ENCODE data around the gene ZNF569. TPM values are rescaled to one million over a fixed set of nuclear protein-coding genes. Genes with fewer than 3 reads are reported as not detected.

Gene ZNF569
- total and polyA plus RNA-seq, 2 donors (not counting 3 experiments of a cell fraction or from before 2014, with no cell fraction given) = 0.86 to 4.4 TPM

- no peak for TF ChIP-seq EZH2 (IDR thresholded peaks at IDR 0.05; ENCODE audit: borderline replicate concordance, low read depth, low read length, severe bottlenecking)
- no peak for TF ChIP-seq MAX (IDR thresholded peaks at IDR 0.05; ENCODE audit: insufficient read depth, insufficient read length)
- TF ChIP-seq GATA2 (IDR thresholded peaks at IDR 0.05; ENCODE audit: insufficient read depth, insufficient read length, low read depth, low read length) = no peak
- no peak for TF ChIP-seq JUN (IDR thresholded peaks at IDR 0.05; ENCODE audit: borderline replicate concordance, insufficient read depth, insufficient read length, low read depth)
- TF ChIP-seq MYC (IDR thresholded peaks at IDR 0.05; ENCODE audit: low read depth, low read length) = no peak
- TF ChIP-seq FOS (IDR thresholded peaks at IDR 0.05; ENCODE audit: borderline replicate concordance, insufficient read depth, low read length) = no peak
- no peak for TF ChIP-seq CTCF (IDR thresholded peaks at IDR 0.05; ENCODE audit: extremely low read depth in 1 of 2, insufficient read depth in 1 of 2, low read depth in 1 of 2, low read length in 2 of 2)
- peak within 1 kb of the TSS; percentile 65 for H3K4me2 ChIP-seq (ENCODE audit: insufficient read depth, low read length)
- no peaks in the 10 kb centered on the region for H3K4me1 ChIP-seq (ENCODE audit: control insufficient read depth, extremely low read depth, insufficient read depth, low read length)
- H3K9me3 ChIP-seq (replicated peaks; ENCODE audit: control insufficient read depth, insufficient read depth, low read length) = no peaks in the 10 kb centered on the region
- dilution Hi-C loops (cut with MboI; ENCODE audit: extremely low pct_ligation_motif_present, low sequenced_read_pairs) = no loop called here
- DNase-seq (ENCODE audit: low read depth, low spot score) (peak; percentile 28), FAIRE-seq (no peak)
- BruUV-seq (replicated peaks) = TSS peak; percentile 87
- H2AFZ ChIP-seq (ENCODE audit: low read depth, low read length) = peak within 1 kb of the TSS; percentile 82
- H3K27ac ChIP-seq (ENCODE audit: insufficient read depth, low read depth, low read length) = peak within 1 kb of the TSS; percentile 30
- ChIA-PET POLR2A (interaction anchor here (0.5 kb wide), 1 partner anchor 187 kb away, joined by 3 read pairs; no protein-coding TSS in a partner anchor), CTCF (no interaction called here)
- no peaks in the 10 kb centered on the region for H4K20me1 ChIP-seq (replicated peaks; ENCODE audit: control insufficient read depth, extremely low read depth, insufficient read depth, low read length)
- H3K9me1 ChIP-seq (replicated peaks; ENCODE audit: control insufficient read depth, extremely low read depth, insufficient read depth, low read length) = no peaks in the 10 kb centered on the region
- no peaks in the 10 kb centered on the region for H3K27me3 ChIP-seq (ENCODE audit: control insufficient read depth in 2 of 2, insufficient read depth in 2 of 2, low read length in 2 of 2)
- H3K9ac ChIP-seq (replicated peaks; ENCODE audit: extremely low read depth, insufficient read depth, low read length) = peak within 1 kb of the TSS; percentile 72
- no peaks in the 10 kb centered on the region for H3K36me3 ChIP-seq (ENCODE audit: control insufficient read depth in 2 of 2, extremely low read depth in 1 of 2, insufficient read depth in 2 of 2, low read length in 2 of 2)
- peak within 1 kb of the TSS; percentile 5 to 79 (median 37) for H3K4me3 ChIP-seq (replicated peaks in 1 of 3; ENCODE audit: insufficient read depth in 1 of 3, low read depth in 1 of 3, low read length in 3 of 3)
- H3K79me2 ChIP-seq (ENCODE audit: control insufficient read depth, insufficient read depth, low read length) = no peaks in the 10 kb centered on the region
- intact Hi-C loops (cut with micrococcal nuclease) = loop anchor here (2.0 kb wide), 1 partner anchor 40 kb away; the partner anchor contains the start of gene ZNF569
Measured at GRCh38 chr19:37506387-37507166, 39.3 kb upstream of the ZNF569 start, which contains the start of gene ZNF793. Gene ZNF793, plus strand, starts transcription at chr19:37506939. Its CDS starts 16,501 bp downstream, at chr19:37523440.

Measured in endothelial cell of umbilical vein (primary cell).